Lung (tissue), 12 donors: Measurements from ENCODE around the gene STK32B. TPM values are rescaled to one million over a fixed set of nuclear protein-coding genes. Genes with fewer than 3 reads are reported as not detected.

Experiments
- ATAC-seq: fragments of 200-7000 bp; cut with Tn5 transposase; one replicate; pipeline ENCODE4 v1.9.1; 2020; ENCODE audit warnings: moderate number of reproducible peaks; ENCODE audit not compliant: insufficient read depth, low FRiP score
- DNase-seq, 3 donors: peaks; one replicate each; pipeline ENCODE4 v3.0.0-alpha.2; 2013 to 2017
- H3K27ac ChIP-seq, 2 donors: one replicate each; pipeline ENCODE4 v1.5.1; 2013; ENCODE audit warnings: mild to moderate bottlenecking in 2 of 2, moderate library complexity in 2 of 2, control low read depth in 1 of 2, inconsistent platforms in 1 of 2, low read depth in 1 of 2, low read length in 1 of 2
- H3K27me3 ChIP-seq, 3 donors: one replicate each; pipeline ENCODE4 v1.5.1; 2013; ENCODE audit warnings: low read length in 2 of 3; ENCODE audit not compliant: control insufficient read depth in 3 of 3, insufficient read depth in 3 of 3
- H3K36me3 ChIP-seq, 4 donors: one replicate each; pipeline ENCODE4 v1.5.1; 2013; ENCODE audit warnings: low read length in 4 of 4, mild to moderate bottlenecking in 1 of 4, moderate library complexity in 1 of 4; ENCODE audit not compliant: control insufficient read depth in 4 of 4, insufficient read depth in 4 of 4
- H3K4me1 ChIP-seq, 5 donors: one replicate each; pipeline ENCODE4 v1.5.1; 2013; ENCODE audit warnings: low read length in 5 of 5, mild to moderate bottlenecking in 2 of 5, moderate library complexity in 1 of 5; ENCODE audit not compliant: control insufficient read depth in 5 of 5, insufficient read depth in 5 of 5
- H3K4me3 ChIP-seq: one replicate; pipeline ENCODE4 v1.5.1; 2013; ENCODE audit warnings: mild to moderate bottlenecking, control low read depth, moderate library complexity
- H3K9ac ChIP-seq, 2 donors: one replicate each; pipeline ENCODE4 v1.5.1; 2013; ENCODE audit warnings: low read length in 2 of 2, control low read depth in 1 of 2; ENCODE audit not compliant: insufficient read depth in 1 of 2
- H3K9me3 ChIP-seq, 4 donors: one replicate each; pipeline ENCODE4 v1.5.1; 2013; ENCODE audit warnings: low read length in 3 of 4, mild to moderate bottlenecking in 1 of 4, moderate library complexity in 1 of 4; ENCODE audit not compliant: control insufficient read depth in 4 of 4, insufficient read depth in 3 of 4
- CTCF ChIP-seq: IDR thresholded peaks from 2 replicates; pipeline ENCODE4 v1.5.1; 2012; ENCODE audit warnings: mild to moderate bottlenecking; ENCODE audit errors: control extremely low read depth, extremely low read depth
- WGBS, 2 donors: extraction: QIAGEN DNeasy Blood & Tissue Kit; methylation state at CpG; one replicate each; pipeline ENCODE4 v1.1.7; 2013; 5-methylcytosine and 5-hydroxymethylcytosine counted together
- polyA plus RNA-seq, 2 donors: library from polyadenylated mRNA; stranded (reverse); fragments of 200-250 nt; gene quantifications; one replicate each; pipeline ENCODE4 v1.2.1, GENCODE V29; 2013
- total RNA-seq, 2 donors: library from RNA; depleted of rRNA in 1 of 2; stranded (reverse); fragments of >200 nt in 1 of 2; gene quantifications; one replicate each; pipeline ENCODE4 v1.2.1, GENCODE V29; 2014 to 2021
- donor health status: control.
- donor health status: control.
- donor health status: Bipolar disorder and iron deficiency.
- donor health status: healthy.
- donor health status: DM: yes; HTN: yes; CAD: no.

STK32B gene
- total and polyA plus RNA-seq, 4 donors: 0.29 to 2.2 (median 1.4) TPM

GRCh38 chr4:5012244-5012898, 38.9 kb upstream of the STK32B start:
- WGBS, 2 donors: 74 to 94% methylated on average over 5 of the region's 5 CpGs
- Histone ChIP-seq H3K4me1 (no peaks in the 10 kb centered on the region), H3K36me3 (no peaks in the 10 kb centered on the region), H3K27ac (no peak overlapping the region), H3K9ac (no peak overlapping the region), H3K27me3 (no peaks in the 10 kb centered on the region), H3K9me3 (peaks cover 0 to 2% (median 0%) of the 10 kb centered on the region in 4 donors), H3K4me3 (no peak overlapping the region)
- ATAC-seq (no peak), DNase-seq (no peak)
- TF ChIP-seq CTCF: no peak

DNA sequence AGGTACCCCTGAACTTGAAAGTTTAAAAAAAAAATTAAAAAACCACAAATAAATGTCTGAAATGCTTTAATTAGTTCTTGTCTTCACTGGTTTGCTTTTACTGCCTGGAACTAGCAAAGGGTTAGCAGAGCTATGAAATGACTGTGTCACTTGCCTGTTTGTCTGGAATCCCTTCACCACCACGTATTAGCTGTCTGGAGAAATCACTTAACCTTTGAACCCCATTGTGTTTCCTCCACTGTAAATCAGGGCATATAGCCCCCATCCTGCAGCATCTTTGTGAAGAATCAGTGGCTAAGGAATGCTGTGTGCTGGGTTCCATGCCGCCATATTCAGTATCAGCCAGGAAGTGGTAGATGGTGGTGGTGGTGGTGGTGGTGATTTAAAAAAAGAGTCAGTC, 38.3 kb upstream of the STK32B start:
- H3K27me3 ChIP-seq: no peaks in the 10 kb centered on the region
- no peak for TF ChIP-seq CTCF
- H3K36me3 ChIP-seq: no peaks in the 10 kb centered on the region
- no peak overlapping the region for H3K9ac ChIP-seq
- H3K27ac ChIP-seq: no peak overlapping the region
- no peak for ATAC-seq
- no peaks in the 10 kb centered on the region for H3K4me1 ChIP-seq
- WGBS, 2 donors: 41 to 81% methylated on average over 2 of the region's 2 CpGs
- H3K9me3 ChIP-seq: peaks cover 0 to 2% (median 0%) of the 10 kb centered on the region in 4 donors
- H3K4me3 ChIP-seq: no peak overlapping the region
- DNase-seq: no peak

GRCh38 chr4:5014007-5014682, 37.1 kb upstream of the STK32B start:
- no peak overlapping the region for H3K27ac ChIP-seq
- H3K9ac ChIP-seq: no peak overlapping the region
- H3K27me3 ChIP-seq: no peaks in the 10 kb centered on the region
- ATAC-seq: no peak
- peaks cover 0 to 7% (median 0%) of the 10 kb centered on the region in 5 donors for H3K4me1 ChIP-seq
- TF ChIP-seq CTCF: no peak
- H3K36me3 ChIP-seq: no peaks in the 10 kb centered on the region
- WGBS, 2 donors: 65 to 70% methylated on average over 7 of the region's 7 CpGs
- no peak for DNase-seq
- H3K9me3 ChIP-seq: peaks cover 0 to 2% (median 0%) of the 10 kb centered on the region in 4 donors
- no peak overlapping the region for H3K4me3 ChIP-seq
